Neuronal stem cell (in vitro differentiated cells): ENCODE measurements around the gene CSHL1.
"Not testable (repeated sequence)": the region's sequence is repeated elsewhere in the genome, so short reads cannot be mapped to it uniquely, and the experiment has no call there.

Experiments used
- DNase-seq: peaks from one replicate; pipeline ENCODE4 v3.0.0-alpha.2; 2013; ENCODE audit warnings: low spot score
- H2AFZ ChIP-seq: one replicate; pipeline ENCODE4 v1.6.1; 2013; ENCODE audit warnings: mild to moderate bottlenecking, low read length, inconsistent platforms
- H2AK5ac ChIP-seq: 2 replicates; pipeline ENCODE4 v1.6.1; 2013; ENCODE audit warnings: low read depth, mild to moderate bottlenecking, inconsistent platforms, low read length, moderate library complexity, mixed read lengths
- H2BK120ac ChIP-seq: 2 replicates; pipeline ENCODE4 v1.6.1; 2013; ENCODE audit warnings: low read depth, mild to moderate bottlenecking, inconsistent platforms, low read length, moderate library complexity, mixed read lengths
- H2BK12ac ChIP-seq: one replicate; pipeline ENCODE4 v1.6.1; 2013; ENCODE audit warnings: low read length, inconsistent platforms
- H2BK15ac ChIP-seq: 2 replicates; pipeline ENCODE4 v1.6.1; 2013; ENCODE audit warnings: mild to moderate bottlenecking, low read length, inconsistent platforms, mixed read lengths
- H2BK5ac ChIP-seq: one replicate; pipeline ENCODE4 v1.6.1; 2013; ENCODE audit warnings: inconsistent platforms, mild to moderate bottlenecking, low read length, moderate library complexity
- H3K14ac ChIP-seq: one replicate; pipeline ENCODE4 v1.6.1; 2013; ENCODE audit warnings: low read length, inconsistent platforms
- H3K18ac ChIP-seq: 2 replicates; pipeline ENCODE4 v1.6.1; 2013; ENCODE audit warnings: low read length, inconsistent platforms
- H3K23ac ChIP-seq: 2 replicates; pipeline ENCODE4 v1.6.1; 2013; ENCODE audit warnings: low read depth, mild to moderate bottlenecking, mixed read lengths, low read length, inconsistent platforms; ENCODE audit not compliant: poor library complexity
- H3K27ac ChIP-seq: replicated peaks from 3 replicates; pipeline ENCODE4 v1.5.1; 2013; ENCODE audit warnings: low read length, inconsistent platforms
- H3K27me3 ChIP-seq, 3 experiments: 2 replicates each; pipeline ENCODE4 v1.6.1; 2013; ENCODE audit warnings: low read length in 3 of 3, mild to moderate bottlenecking in 2 of 3, inconsistent platforms in 1 of 3, low read depth in 1 of 3, mixed read lengths in 1 of 3, moderate library complexity in 1 of 3; ENCODE audit not compliant: control insufficient read depth in 3 of 3, insufficient read depth in 3 of 3
- H3K36me3 ChIP-seq, 2 donors: replicated peaks in 1 of 2; 2 replicates each; pipeline ENCODE4 v1.6.1; 2013; ENCODE audit warnings: low read length in 2 of 2; ENCODE audit not compliant: control insufficient read depth in 2 of 2, insufficient read depth in 2 of 2
- H3K4ac ChIP-seq: 2 replicates; pipeline ENCODE4 v1.6.1; 2013; ENCODE audit warnings: inconsistent platforms, mild to moderate bottlenecking, low read length, moderate library complexity
- H3K4me1 ChIP-seq, 2 donors: 1 replicate in 1 of 2; 2 replicates in 1 of 2; pipeline ENCODE4 v1.6.1; 2013; ENCODE audit warnings: low read length in 2 of 2, low read depth in 1 of 2; ENCODE audit not compliant: control insufficient read depth in 2 of 2, insufficient read depth in 1 of 2
- H3K4me2 ChIP-seq: one replicate; pipeline ENCODE4 v1.6.1; 2013; ENCODE audit warnings: mild to moderate bottlenecking, low read length, inconsistent platforms; ENCODE audit not compliant: insufficient read depth, poor library complexity, severe bottlenecking
- H3K4me3 ChIP-seq, 2 donors: 2 replicates each; pipeline ENCODE4 v1.5.1; 2013; ENCODE audit warnings: low read length in 2 of 2, mild to moderate bottlenecking in 2 of 2, inconsistent platforms in 1 of 2, moderate library complexity in 1 of 2
- H3K79me1 ChIP-seq: one replicate; pipeline ENCODE4 v1.6.1; 2013; ENCODE audit warnings: low read depth, mild to moderate bottlenecking, inconsistent platforms, low read length, moderate library complexity
- H3K9ac ChIP-seq: one replicate; pipeline ENCODE4 v1.6.1; 2013; ENCODE audit warnings: mild to moderate bottlenecking, low read depth, low read length, inconsistent platforms; ENCODE audit not compliant: poor library complexity
- H3K9me3 ChIP-seq, 2 donors: replicated peaks in 1 of 2; 2 replicates each; pipeline versions ENCODE3 to v1.6.1; 2013; ENCODE audit warnings: low read length in 2 of 2, mild to moderate bottlenecking in 2 of 2, inconsistent platforms in 1 of 2, low read depth in 1 of 2, mixed read lengths in 1 of 2, moderate library complexity in 1 of 2; ENCODE audit not compliant: control insufficient read depth in 2 of 2, insufficient read depth in 1 of 2
- H4K8ac ChIP-seq: one replicate; pipeline ENCODE4 v1.6.1; 2013; ENCODE audit warnings: low read depth, mild to moderate bottlenecking, inconsistent platforms, low read length, moderate library complexity
- H4K91ac ChIP-seq: one replicate; pipeline ENCODE4 v1.6.1; 2013; ENCODE audit warnings: low read length, low read depth, mild to moderate bottlenecking, inconsistent platforms; ENCODE audit not compliant: poor library complexity
- WGBS, 2 donors: extraction: QIAGEN DNeasy Blood & Tissue Kit; methylation state at CpG; one replicate each; pipeline ENCODE4 v1.1.7; 2013; ENCODE audit warnings: missing lambda C conversion rate in 2 of 2, mixed read lengths in 1 of 2; ENCODE audit not compliant: insufficient read length in 2 of 2, insufficient replicate concordance in 1 of 2; ENCODE audit errors: extremely low coverage in 2 of 2; 5-methylcytosine and 5-hydroxymethylcytosine counted together

CSHL1 gene

GRCh38 chr17:63904796-63905195 lies 6.3 kb downstream of the CSHL1 start:
- not testable (repeated sequence) for H3K9me3 ChIP-seq, H3K9ac ChIP-seq, H3K18ac ChIP-seq, H2AFZ ChIP-seq, H3K27ac ChIP-seq, H3K23ac ChIP-seq, H3K4me3 ChIP-seq, H3K4ac ChIP-seq, DNase-seq, H3K36me3 ChIP-seq, H3K4me1 ChIP-seq, H2BK12ac ChIP-seq, H4K8ac ChIP-seq, H3K4me2 ChIP-seq, H3K14ac ChIP-seq, H3K27me3 ChIP-seq, H4K91ac ChIP-seq, H3K79me1 ChIP-seq, H2BK120ac ChIP-seq, H2AK5ac ChIP-seq, H2BK5ac ChIP-seq, H2BK15ac ChIP-seq
- WGBS, 2 donors = no CpG with 5 or more reads among the region's 8 CpGs

- not testable (repeated sequence) for H2BK12ac ChIP-seq, H3K4me3 ChIP-seq, H2BK15ac ChIP-seq, H3K4me1 ChIP-seq, H3K23ac ChIP-seq, H2AFZ ChIP-seq, H2AK5ac ChIP-seq, H4K8ac ChIP-seq, H2BK120ac ChIP-seq, H3K18ac ChIP-seq, H2BK5ac ChIP-seq, H3K4me2 ChIP-seq, H4K91ac ChIP-seq, H3K14ac ChIP-seq, H3K27me3 ChIP-seq, H3K9me3 ChIP-seq, H3K27ac ChIP-seq, H3K79me1 ChIP-seq, H3K9ac ChIP-seq, DNase-seq, H3K4ac ChIP-seq, H3K36me3 ChIP-seq
- WGBS, 2 donors = no CpG with 5 or more reads among the region's 5 CpGs
These were observed 7.3 kb downstream of the CSHL1 start for GRCh38 chr17:63903787-63904201.

- no CpG with 5 or more reads among the region's 2 CpGs for WGBS, 2 donors
- DNase-seq, H3K9me3 ChIP-seq, H3K4me2 ChIP-seq, H2BK5ac ChIP-seq, H3K4me1 ChIP-seq, H3K4me3 ChIP-seq, H2BK120ac ChIP-seq, H3K79me1 ChIP-seq, H3K4ac ChIP-seq, H2AK5ac ChIP-seq, H3K18ac ChIP-seq, H2BK15ac ChIP-seq, H3K23ac ChIP-seq, H3K27ac ChIP-seq, H2BK12ac ChIP-seq, H2AFZ ChIP-seq, H3K14ac ChIP-seq, H3K36me3 ChIP-seq, H4K8ac ChIP-seq, H4K91ac ChIP-seq, H3K9ac ChIP-seq, H3K27me3 ChIP-seq: not testable (repeated sequence)
These were observed 9.1 kb downstream of the CSHL1 start for GRCh38 chr17:63901971-63902370.

GRCh38 chr17:63898899-63899798 lies 11.9 kb downstream of the CSHL1 start:
- not testable (repeated sequence) for H4K8ac ChIP-seq, H3K9me3 ChIP-seq, H2AK5ac ChIP-seq, DNase-seq, H3K9ac ChIP-seq, H3K18ac ChIP-seq, H3K27ac ChIP-seq, H2BK120ac ChIP-seq, H2BK5ac ChIP-seq, H2BK15ac ChIP-seq, H3K23ac ChIP-seq, H2BK12ac ChIP-seq, H2AFZ ChIP-seq, H3K4ac ChIP-seq, H3K4me3 ChIP-seq, H3K79me1 ChIP-seq, H3K27me3 ChIP-seq, H4K91ac ChIP-seq, H3K36me3 ChIP-seq, H3K14ac ChIP-seq, H3K4me1 ChIP-seq, H3K4me2 ChIP-seq
- no CpG with 5 or more reads among the region's 6 CpGs for WGBS, 2 donors
